ENCODE data around the gene UGT1A10. TPM values are rescaled to one million over a fixed set of nuclear protein-coding genes. Genes with fewer than 3 reads are reported as not detected.

UGT1A10 gene
- total RNA-seq, result not detected in 2 replicates

DNA sequence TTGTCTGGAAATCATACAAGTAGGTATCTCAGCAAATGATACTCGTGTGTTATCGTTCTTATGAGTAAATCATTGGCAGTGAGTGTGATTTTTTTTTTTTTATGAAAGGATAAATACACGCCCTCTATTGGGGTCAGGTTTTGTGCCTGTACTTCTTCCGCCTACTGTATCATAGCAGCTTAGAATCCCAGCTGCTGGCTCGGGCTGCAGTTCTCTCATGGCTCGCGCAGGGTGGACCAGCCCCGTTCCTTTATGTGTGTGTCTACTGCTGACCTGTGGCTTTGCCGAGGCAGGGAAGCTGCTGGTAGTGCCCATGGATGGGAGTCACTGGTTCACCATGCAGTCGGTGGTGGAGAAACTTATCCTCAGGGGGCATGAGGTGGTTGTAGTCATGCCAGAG, at the start of gene UGT1A10:
UGT1A10 (plus strand) TSS at position 143 of the 400 bp plus-strand sequence; CDS start at position 218, 75 bp downstream.

DNA sequence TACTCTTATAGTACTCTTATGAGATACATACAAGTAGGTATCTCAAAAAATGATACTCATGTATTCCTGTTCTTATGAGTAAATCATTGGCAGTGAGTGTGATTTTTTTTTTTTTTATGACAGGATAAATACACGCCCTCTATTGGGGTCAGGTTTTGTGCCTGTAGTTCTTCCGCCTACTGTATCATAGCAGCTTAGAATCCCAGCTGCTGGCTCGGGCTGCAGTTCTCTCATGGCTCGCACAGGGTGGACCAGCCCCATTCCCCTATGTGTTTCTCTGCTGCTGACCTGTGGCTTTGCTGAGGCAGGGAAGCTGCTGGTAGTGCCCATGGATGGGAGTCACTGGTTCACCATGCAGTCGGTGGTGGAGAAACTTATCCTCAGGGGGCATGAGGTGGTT, 18.8 kb upstream of the UGT1A10 start, which contains the start of gene UGT1A8:
UGT1A8 (plus strand) TSS at position 158 of the 400 bp plus-strand sequence; CDS start at position 233, 75 bp downstream.

DNA sequence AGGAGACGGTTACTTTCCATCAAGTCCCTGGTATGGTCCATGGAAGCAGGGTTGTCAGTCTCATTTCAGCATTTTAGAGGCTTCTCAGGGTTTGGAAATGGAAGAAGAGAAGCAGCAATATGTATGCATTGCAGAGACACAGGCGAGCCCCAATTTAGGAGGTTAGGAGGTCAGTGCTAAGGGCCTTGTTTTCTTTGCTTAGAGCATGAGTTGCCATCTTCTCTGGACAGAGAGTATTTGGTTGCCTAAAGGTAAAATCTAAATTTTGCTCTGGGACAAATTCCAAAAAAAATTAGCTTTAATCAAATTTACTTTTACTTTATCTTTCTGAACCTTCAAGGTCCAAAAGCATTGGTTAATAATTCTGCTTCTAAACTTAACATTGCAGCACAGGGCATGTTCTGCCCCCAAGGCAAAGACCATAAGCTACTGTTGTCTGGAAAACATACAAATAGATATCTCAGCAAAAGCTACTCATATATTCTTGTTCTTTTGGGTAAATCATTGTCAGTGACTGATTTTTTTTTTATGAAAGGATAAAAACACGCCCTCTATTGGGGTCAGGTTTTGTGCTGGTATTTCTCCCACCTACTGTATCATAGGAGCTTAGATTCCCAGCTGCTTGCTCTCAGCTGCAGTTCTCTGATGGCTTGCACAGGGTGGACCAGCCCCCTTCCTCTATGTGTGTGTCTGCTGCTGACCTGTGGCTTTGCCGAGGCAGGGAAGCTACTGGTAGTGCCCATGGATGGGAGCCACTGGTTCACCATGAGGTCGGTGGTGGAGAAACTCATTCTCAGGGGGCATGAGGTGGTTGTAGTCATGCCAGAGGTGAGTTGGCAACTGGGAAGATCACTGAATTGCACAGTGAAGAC, 35.3 kb downstream of the UGT1A10 start, which contains the start of gene UGT1A9:
UGT1A9 (plus strand) TSS at position 609 of the 872 bp plus-strand sequence; CDS start at position 646, 37 bp downstream.

DNA sequence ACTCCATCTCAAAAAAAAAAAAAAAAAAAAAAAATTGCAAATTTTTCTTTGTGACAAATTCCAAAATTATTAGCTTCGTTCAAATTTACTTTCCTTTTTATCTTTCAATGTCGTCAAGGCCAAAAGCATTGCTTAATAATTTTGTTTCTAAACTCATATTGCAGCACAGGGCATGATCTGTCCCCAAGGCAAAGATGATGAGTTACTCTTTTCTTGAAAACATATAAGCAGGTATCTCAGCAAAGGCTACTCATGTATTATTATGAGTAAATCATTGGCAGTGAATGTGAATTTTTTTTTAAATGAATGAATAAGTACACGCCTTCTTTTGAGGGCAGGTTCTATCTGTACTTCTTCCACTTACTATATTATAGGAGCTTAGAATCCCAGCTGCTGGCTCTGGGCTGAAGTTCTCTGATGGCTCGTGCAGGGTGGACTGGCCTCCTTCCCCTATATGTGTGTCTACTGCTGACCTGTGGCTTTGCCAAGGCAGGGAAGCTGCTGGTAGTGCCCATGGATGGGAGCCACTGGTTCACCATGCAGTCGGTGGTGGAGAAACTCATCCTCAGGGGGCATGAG, 45.4 kb downstream of the UGT1A10 start, which contains the start of gene UGT1A7:
UGT1A7 (plus strand) TSS at position 381 of the 579 bp plus-strand sequence; CDS start at position 418, 37 bp downstream.

DNA sequence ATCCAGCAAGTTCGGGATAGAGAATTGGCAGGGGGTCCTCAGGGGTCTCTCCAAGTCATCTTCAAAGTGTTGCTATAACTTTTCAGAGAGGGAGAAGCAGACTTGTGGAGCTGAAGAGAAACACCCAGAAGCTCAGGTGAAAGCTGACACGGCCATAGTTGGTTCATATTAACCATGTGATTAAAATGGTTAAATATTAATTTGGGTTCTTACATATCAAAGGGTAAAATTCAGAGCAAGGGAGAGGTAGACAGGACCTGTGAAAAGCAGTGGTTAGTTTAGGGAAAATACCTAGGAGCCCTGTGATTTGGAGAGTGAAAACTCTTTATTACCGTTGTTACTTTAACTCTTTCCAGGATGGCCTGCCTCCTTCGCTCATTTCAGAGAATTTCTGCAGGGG, 56.4 kb downstream of the UGT1A10 start, which contains the start of gene UGT1A6:
UGT1A6 (plus strand) TSS at position 243 of the 400 bp plus-strand sequence; CDS start at position 358, 115 bp downstream.

GRCh38 chr2:233712611-233713261, 76.5 kb downstream of the UGT1A10 start, which contains the start of gene UGT1A5:
UGT1A5 (plus strand) TSS chr2:233712907; CDS start chr2:233712992, 85 bp downstream.

GRCh38 chr2:233718552-233718951, 82.3 kb downstream of the UGT1A10 start, which contains the start of gene UGT1A4:
UGT1A4 (plus strand) TSS chr2:233718736; CDS start chr2:233718821, 85 bp downstream.

GRCh38 chr2:233728723-233729301, 92.6 kb downstream of the UGT1A10 start, which contains the start of gene UGT1A3:
UGT1A3 (plus strand) TSS chr2:233729042; CDS start chr2:233729127, 85 bp downstream.

DNA sequence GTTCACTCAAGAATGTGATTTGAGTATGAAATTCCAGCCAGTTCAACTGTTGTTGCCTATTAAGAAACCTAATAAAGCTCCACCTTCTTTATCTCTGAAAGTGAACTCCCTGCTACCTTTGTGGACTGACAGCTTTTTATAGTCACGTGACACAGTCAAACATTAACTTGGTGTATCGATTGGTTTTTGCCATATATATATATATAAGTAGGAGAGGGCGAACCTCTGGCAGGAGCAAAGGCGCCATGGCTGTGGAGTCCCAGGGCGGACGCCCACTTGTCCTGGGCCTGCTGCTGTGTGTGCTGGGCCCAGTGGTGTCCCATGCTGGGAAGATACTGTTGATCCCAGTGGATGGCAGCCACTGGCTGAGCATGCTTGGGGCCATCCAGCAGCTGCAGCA, 123.8 kb downstream of the UGT1A10 start, which contains the start of gene UGT1A1:
UGT1A1 (plus strand) TSS at position 228 of the 400 bp plus-strand sequence; CDS start at position 246, 18 bp downstream.

DNA sequence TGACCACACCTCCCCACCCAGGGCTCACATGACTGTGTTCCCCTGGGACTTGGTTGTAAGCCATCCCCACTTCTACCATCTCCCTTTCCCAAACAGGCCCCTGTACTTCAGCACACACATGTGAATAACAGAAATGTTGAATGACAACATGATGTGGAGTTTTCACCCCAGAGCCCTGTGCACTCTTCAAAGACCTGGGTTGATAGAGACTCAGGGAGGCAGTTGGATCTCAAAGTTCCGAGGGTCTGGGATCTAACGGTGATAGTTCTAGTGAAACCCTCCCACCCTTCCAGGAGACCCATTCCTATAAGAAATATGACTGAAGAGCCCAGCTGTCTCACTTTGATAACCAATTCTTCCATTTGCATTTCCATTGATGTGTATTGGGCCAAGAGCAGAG, 141.8 kb downstream of the UGT1A10 start, which contains the start of gene MROH2A:
MROH2A (plus strand) TSS at position 301 of the 400 bp plus-strand sequence. CDS start 1,029 bp downstream, outside the sequence.

Other genes with a start within 250 kb of the UGT1A10 start
- gene USP40, start 69.7 kb upstream of the UGT1A10 start, total RNA-seq, result 22.0 and 28.2 TPM in 2 replicates
- gene UGT1A8, start 18.8 kb upstream of the UGT1A10 start, total RNA-seq, result not detected in 2 replicates
- gene UGT1A9, start 35.5 kb downstream of the UGT1A10 start, total RNA-seq, result not detected in 2 replicates
- not detected in 2 replicates for gene UGT1A7, start 45.5 kb downstream of the UGT1A10 start, total RNA-seq
- gene UGT1A6, start 56.4 kb downstream of the UGT1A10 start, total RNA-seq, result not detected in 2 replicates
- gene UGT1A5, start 76.5 kb downstream of the UGT1A10 start, total RNA-seq, result not detected in 2 replicates
- not detected in 2 replicates for gene UGT1A4, start 82.3 kb downstream of the UGT1A10 start, total RNA-seq
- gene UGT1A3, start 92.6 kb downstream of the UGT1A10 start, total RNA-seq, result not detected in 2 replicates
- not detected in 2 replicates for gene UGT1A1, start 123.8 kb downstream of the UGT1A10 start, total RNA-seq
- not detected in 2 replicates for gene MROH2A, start 141.9 kb downstream of the UGT1A10 start, total RNA-seq
- gene HJURP, start 218.1 kb downstream of the UGT1A10 start, total RNA-seq, result 15.1 and 34.6 TPM in 2 replicates